GM10248 (cell line): Measurements from ENCODE around the gene CHORDC1.

Experiments used
- CTCF ChIA-PET: fragments of 300-600 bp; sonication (Branson Sonifier 250); formaldehyde crosslinking; extraction: SDS; loops from one replicate; lab custom pipeline; 2021; ENCODE audit warnings: antibody characterized with exemption; lab: Yijun Ruan, JAX
- POLR2A ChIA-PET: fragments of 350-650 bp; sonication (Branson Sonifier 250); formaldehyde crosslinking; extraction: SDS; loops from one replicate; lab custom pipeline; 2020; ENCODE audit warnings: antibody characterized with exemption; lab: Yijun Ruan, JAX
- DNase-seq: peaks from one replicate; pipeline ENCODE4 v3.0.0; 2012; ENCODE audit errors: extremely low spot score
- TF ChIP-seq, protein P1 (sequence below): IDR thresholded peaks from 2 replicates; pipeline ENCODE4 v1.5.1; 2012; ENCODE audit warnings: mild to moderate bottlenecking, low read depth; ENCODE audit errors: extremely low read depth, missing control alignments, control extremely low read depth

Gene CHORDC1

DNA sequence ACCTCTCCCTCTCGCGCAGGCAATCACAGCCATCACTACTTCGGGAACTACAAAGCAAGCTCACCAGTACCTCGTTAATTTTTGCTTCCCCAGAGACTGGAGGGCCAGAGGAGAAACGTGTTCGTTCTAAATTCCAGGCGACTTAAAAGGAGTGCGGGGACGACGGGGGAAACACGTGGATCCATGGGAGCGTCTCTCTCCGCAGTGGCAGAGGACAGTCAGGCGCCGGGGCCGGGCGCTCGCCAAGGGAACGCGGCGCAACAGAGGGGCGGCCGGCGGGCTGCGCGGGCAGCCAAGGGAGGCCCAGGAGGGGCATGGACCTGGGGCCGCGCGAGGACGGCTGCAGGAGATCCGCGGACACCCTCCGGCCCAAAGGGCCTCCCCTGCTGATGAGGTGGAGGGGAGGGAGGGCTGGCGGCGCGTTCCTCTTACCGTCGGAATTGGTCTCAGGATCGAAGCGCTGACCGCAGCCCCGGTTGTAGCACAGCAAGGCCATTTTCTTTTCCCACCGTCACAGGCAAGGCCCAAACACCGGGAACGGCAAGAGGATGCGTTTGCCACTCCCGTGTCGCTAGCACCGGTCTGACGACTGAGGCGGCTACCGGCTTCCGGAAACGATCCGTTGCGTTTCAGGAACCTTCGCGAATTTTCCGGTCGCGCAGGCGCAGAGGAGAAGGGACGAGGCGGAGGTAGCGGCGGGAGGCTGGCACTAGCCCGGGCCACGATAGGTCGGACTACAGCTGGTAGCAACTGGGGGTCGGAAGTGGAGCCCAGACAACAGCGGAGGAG is at the start of gene CHORDC1:
TSS of gene CHORDC1 (minus strand) at position 591 of the 789 bp plus-strand sequence. CDS start at position 496, 95 bp downstream.
- DNase-seq = peak; percentile 90
- POLR2A ChIA-PET = no interaction called here
- TF ChIP-seq, protein P1, sequence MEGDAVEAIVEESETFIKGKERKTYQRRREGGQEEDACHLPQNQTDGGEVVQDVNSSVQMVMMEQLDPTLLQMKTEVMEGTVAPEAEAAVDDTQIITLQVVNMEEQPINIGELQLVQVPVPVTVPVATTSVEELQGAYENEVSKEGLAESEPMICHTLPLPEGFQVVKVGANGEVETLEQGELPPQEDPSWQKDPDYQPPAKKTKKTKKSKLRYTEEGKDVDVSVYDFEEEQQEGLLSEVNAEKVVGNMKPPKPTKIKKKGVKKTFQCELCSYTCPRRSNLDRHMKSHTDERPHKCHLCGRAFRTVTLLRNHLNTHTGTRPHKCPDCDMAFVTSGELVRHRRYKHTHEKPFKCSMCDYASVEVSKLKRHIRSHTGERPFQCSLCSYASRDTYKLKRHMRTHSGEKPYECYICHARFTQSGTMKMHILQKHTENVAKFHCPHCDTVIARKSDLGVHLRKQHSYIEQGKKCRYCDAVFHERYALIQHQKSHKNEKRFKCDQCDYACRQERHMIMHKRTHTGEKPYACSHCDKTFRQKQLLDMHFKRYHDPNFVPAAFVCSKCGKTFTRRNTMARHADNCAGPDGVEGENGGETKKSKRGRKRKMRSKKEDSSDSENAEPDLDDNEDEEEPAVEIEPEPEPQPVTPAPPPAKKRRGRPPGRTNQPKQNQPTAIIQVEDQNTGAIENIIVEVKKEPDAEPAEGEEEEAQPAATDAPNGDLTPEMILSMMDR = no peak
- CTCF ChIA-PET = interaction anchor here (0.7 to 4.2 kb wide), 3 partner anchors 16 to 20 kb away, joined by 3 to 24 read pairs (median 3); no protein-coding TSS in a partner anchor

DNA sequence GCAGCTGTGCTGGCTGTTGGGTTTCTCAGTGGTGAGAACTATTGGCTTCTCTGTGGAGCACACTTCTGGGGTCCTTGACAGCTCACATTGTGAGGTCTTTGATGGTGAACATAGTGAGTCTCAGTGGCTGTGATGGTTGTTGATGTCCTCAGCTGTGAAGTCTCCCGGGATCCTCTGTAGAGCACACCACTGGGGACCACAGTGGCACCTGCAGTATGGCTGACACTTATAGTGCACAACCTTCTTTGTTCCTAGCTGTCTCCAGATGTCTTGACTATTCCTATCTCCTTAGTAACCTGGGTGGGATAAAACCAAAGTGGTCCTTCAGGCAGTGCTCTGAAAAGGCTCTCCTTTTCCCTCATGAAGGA is 34.3 kb upstream of the CHORDC1 start:
- CTCF ChIA-PET = interaction anchor here (1.1 kb wide), 1 partner anchor 14 kb away, joined by 3 read pairs; no protein-coding TSS in a partner anchor
- DNase-seq = no peak
- POLR2A ChIA-PET = no interaction called here
- TF ChIP-seq, protein P1 = no peak

DNA sequence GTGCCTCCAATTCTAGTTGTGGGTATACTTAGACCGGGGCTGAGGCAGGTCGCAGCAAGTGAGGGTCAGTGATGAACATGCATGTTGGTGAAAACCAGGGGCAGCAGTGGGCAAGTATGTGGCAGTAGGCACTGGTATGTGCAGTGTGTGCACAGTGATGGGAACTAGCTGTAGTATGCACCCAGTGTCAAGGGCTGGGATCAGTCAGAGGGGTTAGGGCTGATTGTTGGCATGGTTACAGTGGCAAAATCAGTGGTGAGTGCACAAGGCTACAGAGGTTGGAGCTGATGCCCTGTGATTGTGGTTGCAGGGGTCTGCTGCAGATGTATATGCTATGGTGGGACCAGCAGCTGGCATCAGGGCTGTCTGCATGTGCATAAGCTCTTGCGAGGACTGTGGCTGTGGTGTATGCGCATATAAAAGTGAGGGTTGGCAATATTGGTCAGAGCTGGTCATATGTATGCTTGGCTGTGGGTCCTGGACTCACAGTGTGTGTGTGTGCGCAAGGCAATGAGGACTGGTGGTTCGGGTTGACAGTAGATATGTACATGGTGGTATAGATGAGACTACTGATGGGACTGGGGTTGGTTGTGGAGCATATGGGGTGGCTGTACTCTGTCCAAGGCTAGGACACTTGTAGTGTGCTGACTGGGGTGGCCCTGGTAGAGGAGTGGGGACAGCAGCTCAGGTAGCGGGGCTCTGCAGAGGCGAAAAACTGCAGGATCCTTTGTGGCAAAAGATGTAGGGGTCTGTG is 33.7 kb upstream of the CHORDC1 start:
- TF ChIP-seq, protein P1 = no peak
- ChIA-PET CTCF (interaction anchor here (1.1 kb wide), 1 partner anchor 13 kb away, joined by 3 read pairs; no protein-coding TSS in a partner anchor), POLR2A (no interaction called here)
- no peak for DNase-seq

DNA sequence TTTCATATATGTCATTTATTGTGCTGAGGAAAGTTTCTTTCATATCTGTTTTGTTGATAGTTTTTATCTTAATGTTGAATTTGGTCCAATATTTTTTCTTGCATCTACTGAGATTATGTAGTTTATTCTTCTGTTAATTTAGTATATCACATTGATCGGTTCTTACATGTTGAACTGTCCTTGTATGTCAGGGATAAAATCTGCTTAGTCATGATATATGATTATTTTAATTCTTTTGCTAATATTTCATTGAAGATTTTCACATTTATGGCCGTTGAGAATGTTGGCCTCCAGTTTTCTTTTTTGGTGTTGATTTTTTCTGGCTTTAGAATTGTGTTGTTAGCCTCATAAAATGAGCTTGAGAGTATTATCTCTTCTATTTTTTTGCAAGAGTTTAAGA is 31.2 kb upstream of the CHORDC1 start:
- TF ChIP-seq, protein P1 = no peak
- ChIA-PET POLR2A (no interaction called here), CTCF (interaction anchor here (1.0 kb wide), 1 partner anchor 50 kb away, joined by 4 read pairs; no protein-coding TSS in a partner anchor)
- no peak for DNase-seq

DNA sequence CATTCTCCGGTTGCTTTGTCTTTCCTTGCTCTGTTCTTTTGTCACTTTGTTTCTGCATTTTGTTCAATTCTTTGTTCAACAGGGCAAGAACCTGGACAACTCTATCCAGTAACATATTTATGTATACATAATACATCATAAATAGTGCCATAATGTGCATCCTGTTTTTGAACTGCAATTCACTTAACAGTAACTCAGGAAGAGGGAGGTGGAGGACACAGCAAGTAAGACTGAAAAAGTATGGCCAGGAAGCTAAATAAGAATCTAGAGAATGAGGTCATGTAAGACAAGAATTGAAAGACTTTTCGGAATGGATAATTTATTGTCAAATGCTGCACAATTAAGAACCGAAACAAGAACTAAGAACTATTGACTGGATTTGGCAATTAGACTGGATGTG is 29.2 kb upstream of the CHORDC1 start:
- DNase-seq = no peak
- ChIA-PET CTCF (no interaction called here), POLR2A (no interaction called here)
- TF ChIP-seq, protein P1 = no peak

DNA sequence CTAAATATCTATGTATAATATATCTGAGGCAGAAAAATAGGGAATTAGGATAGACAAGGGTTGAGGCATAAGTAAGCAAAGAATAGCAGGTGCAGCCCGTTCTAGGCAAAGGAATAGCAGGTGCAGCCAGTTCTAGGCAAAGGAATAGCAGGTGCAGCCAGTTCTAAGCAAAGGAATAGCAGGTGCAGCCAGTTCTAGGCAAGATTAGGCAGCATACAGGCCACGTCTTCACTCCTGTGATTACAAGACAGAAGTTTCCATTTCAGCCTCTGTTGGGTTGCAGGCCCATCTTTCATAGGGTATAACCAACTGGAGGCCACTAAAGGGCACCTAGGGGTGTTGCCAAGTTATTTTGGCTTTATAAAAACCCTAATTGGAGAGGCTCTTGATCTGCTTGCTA is 28.8 kb upstream of the CHORDC1 start:
- ChIA-PET POLR2A (no interaction called here), CTCF (no interaction called here)
- TF ChIP-seq, protein P1 = no peak
- DNase-seq = no peak
